ENCODE results near the gene GARIN5A. TPM values are rescaled to one million over a fixed set of nuclear protein-coding genes. Genes with fewer than 3 reads are reported as not detected.

Gene GARIN5A
- total RNA-seq, 4 donors from 2014 or later: 1.7 to 5.9 (median 3.3) TPM

DNA sequence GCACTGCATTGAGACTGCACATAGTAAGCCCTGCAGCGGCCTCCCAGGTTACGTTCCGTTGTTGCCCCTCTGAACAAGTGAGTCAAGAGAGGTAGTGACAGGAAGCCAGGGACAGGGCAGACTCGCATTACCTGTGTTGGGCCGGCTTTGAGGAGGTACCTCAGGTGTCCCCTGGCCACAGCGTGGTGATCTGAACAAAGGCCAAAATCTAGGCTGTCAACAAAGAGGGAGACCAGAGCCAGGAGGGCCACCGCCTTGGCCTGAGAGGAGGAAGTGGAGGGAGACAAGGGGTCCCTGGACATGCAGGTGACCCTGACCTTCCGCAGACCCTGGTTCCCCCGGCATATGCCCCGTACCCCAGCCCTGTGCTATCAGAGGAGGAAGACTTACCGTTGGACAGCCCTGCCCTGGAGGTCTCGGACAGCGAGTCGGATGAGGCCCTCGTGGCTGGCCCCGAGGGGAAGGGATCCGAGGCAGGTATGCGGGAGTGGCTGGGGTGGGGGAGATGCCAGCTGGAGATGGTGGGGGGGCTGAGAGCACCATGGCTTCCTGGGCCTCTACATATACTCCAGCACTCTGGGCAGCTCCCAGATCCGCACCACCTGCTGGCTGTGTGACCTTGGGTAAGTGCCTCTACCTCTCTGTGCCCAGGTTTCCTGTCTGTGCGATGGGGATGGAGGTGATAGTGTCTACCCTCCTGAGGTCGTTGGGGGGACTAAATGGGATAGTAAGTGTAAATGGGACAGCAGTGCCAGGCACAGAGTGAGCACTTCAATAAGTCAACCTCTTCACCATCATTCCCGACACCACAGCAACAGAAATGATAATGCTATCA lies 53.2 kb downstream of the GARIN5A start:
- no peak for DNase-seq (ENCODE audit: low spot score in 2 of 2)
- WGBS, 2 donors: 78 to 79% methylated on average over 16 to 22 of the region's 22 CpGs
- H3K4me3 ChIP-seq (ENCODE audit: low read depth, poor library complexity, severe bottlenecking): no peak overlapping the region
- intact Hi-C loops (cut with DNase I; ENCODE audit: low total_unique reads): no loop called here
- TF ChIP-seq CTCF (IDR thresholded peaks at IDR 0.05) (no peak), POLR2A (IDR thresholded peaks at IDR 0.05) (no peak)

DNA sequence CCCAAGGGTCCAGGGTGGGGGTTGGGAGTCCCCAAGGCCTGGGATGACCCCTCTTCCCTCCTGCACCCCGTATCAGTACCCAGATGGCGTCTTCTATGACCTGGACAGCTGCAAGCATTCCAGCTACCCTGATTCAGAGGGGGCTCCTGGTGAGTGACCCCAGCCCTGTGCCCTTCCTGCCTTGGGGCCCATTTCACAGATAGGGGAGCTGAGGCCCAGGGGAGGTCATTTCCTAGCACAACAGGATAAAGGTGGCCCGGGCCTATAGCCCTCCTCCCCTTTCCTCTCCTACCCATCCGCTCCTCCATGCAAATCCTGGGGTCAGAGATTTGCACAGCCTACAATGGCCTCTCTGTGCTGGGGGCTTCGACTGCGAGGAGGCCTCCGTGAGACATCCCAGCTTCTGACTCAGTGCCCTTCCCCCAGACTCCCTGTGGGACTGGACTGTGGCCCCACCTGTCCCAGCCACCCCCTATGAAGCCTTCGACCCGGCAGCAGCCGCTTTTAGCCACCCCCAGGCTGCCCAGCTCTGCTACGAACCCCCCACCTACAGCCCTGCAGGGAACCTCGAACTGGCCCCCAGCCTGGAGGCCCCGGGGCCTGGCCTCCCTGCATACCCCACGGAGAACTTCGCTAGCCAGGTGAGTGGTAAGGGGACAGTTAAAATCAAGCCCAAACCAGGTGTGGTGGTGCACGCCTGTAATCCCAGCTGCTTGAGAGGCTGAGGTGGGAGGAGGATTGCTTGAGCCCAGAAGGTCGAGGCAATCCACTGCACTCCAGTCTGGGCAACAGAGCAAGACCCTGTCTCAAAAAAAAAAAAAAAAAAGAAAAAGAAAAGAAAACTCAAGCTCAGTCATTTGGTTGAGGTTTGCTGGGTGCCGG lies 54.0 kb downstream of the GARIN5A start:
- 80 to 84% methylated on average over 15 to 18 of the region's 18 CpGs for WGBS, 2 donors
- no peak overlapping the region for H3K4me3 ChIP-seq (ENCODE audit: low read depth, poor library complexity, severe bottlenecking)
- DNase-seq (ENCODE audit: low spot score in 2 of 2): no peak
- TF ChIP-seq CTCF (IDR thresholded peaks at IDR 0.05) (no peak), POLR2A (IDR thresholded peaks at IDR 0.05) (no peak)
- intact Hi-C loops (cut with DNase I; ENCODE audit: low total_unique reads): no loop called here

DNA sequence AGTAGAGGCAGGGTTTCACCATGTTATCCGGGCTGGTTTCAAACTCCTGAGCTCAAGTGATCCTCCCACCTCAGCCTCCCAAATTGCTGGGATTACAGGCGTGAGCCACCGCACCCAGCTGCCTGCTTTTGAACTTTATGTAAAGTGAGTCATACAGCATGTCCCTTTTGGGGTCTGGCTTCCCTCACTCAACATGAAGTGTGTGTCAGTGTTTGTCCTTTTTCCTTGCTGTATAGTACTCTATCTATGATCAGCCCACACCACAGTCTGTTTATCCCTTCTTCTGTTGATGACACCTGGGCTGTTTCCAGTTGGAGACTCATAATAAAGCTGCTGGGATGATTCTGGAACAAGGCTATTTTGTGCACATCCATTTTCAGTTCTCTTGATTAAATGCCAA lies 55.8 kb downstream of the GARIN5A start:
- DNase-seq (ENCODE audit: low spot score in 2 of 2): no peak
- TF ChIP-seq POLR2A (IDR thresholded peaks at IDR 0.05) (no peak), CTCF (IDR thresholded peaks at IDR 0.05) (no peak)
- H3K4me3 ChIP-seq (ENCODE audit: low read depth, poor library complexity, severe bottlenecking): no peak overlapping the region
- WGBS, 2 donors: 70 to 74% methylated on average over 3 of the region's 3 CpGs
- intact Hi-C loops (cut with DNase I; ENCODE audit: low total_unique reads): no loop called here

DNA sequence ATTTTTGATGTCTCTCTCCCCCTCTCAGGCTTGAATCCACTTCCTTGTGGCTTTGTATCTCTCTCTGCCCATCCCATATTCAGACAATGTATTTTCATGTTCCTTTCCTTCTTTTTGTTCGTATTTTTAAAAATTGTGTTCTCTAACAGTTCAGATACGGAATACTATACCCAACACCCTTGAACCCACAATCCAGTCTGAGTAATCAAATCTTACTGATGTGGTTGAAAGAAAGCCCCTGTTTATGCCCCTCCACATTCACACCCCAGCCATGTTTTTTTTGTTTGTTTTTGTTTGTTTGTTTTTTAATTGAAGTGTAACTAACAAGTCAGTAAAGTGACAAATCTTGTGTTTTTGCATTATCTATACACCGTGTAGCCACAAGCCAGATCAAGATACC lies 56.5 kb downstream of the GARIN5A start:
- no peak for DNase-seq (ENCODE audit: low spot score in 2 of 2)
- intact Hi-C loops (cut with DNase I; ENCODE audit: low total_unique reads): no loop called here
- TF ChIP-seq POLR2A (IDR thresholded peaks at IDR 0.05) (no peak), CTCF (IDR thresholded peaks at IDR 0.05) (no peak)
- H3K4me3 ChIP-seq (ENCODE audit: low read depth, poor library complexity, severe bottlenecking): no peak overlapping the region
- 35 to 45% methylated on average over 3 of the region's 3 CpGs for WGBS, 2 donors

DNA sequence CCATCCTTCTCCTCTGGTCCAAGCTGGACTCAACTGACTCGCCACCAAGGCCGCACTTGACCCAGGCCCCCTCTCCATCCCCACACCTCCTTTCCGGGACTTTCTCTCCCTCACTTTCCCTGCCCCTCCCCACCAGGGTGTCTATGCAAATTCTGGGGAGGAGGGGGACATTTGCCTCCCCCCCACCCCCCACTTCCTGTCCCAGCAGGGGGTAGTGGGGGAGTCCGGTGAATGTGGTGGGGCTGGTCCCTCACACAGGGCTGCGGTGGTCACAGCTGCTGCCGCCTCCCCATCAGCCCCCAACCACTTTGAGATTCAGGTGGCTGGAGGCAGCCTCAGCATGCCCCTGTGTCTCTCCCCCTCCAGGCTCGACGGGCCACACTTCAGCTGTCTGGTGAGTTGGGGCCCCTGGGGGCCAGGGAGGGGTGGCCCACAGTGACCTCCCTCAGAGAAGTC lies 57.0 kb downstream of the GARIN5A start:
- whole genome bisulfite sequencing, 2 donors: 16 to 17% methylated on average over 8 of the region's 8 CpGs
- intact Hi-C loops (cut with DNase I; ENCODE audit: low total_unique reads): no loop called here
- no peak for DNase-seq (ENCODE audit: low spot score in 2 of 2)
- TF ChIP-seq CTCF (IDR thresholded peaks at IDR 0.05) (no peak), POLR2A (IDR thresholded peaks at IDR 0.05) (no peak)
- H3K4me3 ChIP-seq (ENCODE audit: low read depth, poor library complexity, severe bottlenecking): no peak overlapping the region
